LoVo (cell line): Measurements from ENCODE around the gene CHRNA10.

Experiments used
- DNase-seq: peaks from one replicate; pipeline ENCODE4 v3.0.0-alpha.2; 2016; ENCODE audit warnings: low spot score

Gene CHRNA10

GRCh38 chr11:3632070-3632660 lies 39.0 kb downstream of the CHRNA10 start:
- no peak for DNase-seq

GRCh38 chr11:3631331-3631730 lies 39.9 kb downstream of the CHRNA10 start:
- no peak for DNase-seq

DNA sequence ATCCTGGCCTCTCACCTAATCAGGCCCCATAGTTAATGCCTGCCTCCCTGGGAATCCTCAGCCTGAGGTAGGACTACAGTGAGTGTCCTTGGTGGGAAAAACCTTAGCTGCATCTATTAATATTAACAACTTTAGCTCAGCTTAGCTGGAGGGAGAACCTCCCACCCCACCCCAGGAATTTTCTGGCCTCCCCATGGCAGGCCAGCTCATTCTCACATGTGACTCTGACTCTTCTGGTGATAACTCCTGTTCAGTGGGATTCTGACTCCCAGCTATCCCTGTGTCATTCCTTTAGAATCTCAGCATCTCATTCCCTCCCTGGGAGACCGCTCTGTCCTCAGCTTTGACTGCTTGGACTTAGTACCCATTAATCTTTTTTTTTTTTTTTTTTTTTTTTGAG lies 43.9 kb downstream of the CHRNA10 start:
- DNase-seq = no peak

DNA sequence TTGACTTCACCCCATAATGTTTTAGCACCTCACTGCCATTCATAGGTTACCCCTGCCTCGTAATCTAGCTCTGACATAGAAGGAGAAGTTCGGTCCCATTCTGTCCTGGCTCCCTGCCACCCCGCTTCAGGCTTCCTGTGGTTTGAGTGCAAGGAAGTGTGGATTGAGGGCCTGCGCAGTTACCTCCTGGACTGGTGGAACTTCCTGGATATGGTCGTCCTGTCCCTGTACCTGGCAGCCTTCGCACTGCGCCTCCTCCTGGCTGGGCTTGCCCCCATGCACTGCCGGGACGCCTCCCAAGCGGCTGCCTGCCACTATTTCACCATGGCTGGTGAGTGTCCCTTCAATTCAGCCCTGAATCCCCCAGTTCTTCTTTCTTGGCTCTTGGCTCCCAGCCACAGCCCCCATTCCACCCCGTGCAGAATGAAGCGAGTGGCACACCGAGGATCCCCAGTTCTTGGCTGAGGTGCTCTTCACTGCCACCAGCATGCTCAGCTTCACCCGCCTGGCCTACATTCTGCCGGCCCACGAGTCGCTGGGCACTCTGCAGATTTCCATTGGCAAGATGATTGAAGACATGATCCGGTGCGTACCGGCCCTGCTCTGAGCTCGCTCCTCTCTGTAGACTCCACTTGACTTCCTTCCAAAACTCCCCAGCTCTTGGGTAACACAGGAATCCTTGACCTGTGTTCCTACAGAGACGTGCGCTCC lies 44.8 kb downstream of the CHRNA10 start:
- no peak for DNase-seq

DNA sequence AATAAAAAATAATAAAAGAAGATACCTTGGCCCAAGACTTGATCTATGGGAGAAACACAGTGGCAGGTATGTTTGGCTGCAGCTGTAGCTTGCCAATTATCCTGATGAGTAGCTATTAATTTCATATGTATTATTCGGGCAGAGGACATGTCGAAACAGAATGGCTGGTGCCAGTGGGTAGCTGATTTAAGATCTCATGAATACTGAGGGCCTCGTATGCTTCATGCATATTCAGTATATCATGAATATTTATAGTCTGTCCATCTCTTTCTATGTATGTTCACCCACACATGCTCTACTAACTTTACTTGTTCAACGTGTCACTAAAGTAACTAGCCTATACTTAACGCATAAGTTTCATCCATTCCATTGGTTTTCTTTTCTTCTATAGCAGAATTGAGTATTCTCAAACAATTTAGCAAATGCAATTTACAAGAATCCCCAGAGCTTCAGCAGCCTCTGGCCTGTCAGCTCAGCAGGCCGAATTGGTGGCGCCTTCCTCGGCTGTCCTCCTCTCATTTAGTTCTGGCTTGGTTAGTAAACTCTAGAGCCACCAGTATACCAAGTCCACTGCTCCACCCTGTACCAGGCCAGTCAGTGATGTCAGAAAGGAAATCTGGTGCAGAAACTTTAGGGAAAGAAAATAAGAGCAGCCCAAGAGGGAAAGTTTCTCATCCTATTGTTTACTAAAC lies 47.3 kb downstream of the CHRNA10 start:
- DNase-seq = no peak

DNA sequence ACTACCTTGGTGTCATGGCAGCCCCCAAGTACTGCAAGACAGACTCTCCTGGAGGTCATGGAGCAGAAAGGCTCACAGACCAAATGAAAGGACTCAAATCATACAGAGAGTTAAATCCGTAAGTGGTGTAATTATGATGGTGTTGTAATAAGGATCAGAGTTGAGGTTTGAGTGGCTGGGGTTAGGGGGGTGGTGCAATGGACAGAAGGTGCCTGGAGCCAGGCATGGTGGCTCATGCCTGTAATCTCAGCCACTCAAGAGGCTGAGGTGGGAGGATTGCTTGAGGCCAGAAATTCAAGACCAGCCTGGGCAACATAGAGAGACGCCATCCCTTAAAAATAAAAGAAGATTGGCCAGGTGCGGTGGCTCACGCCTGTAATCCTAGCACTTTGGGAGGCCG lies 48.1 kb downstream of the CHRNA10 start:
- no peak for DNase-seq

GRCh38 chr11:3622521-3622920 lies 48.7 kb downstream of the CHRNA10 start:
- DNase-seq = no peak

DNA sequence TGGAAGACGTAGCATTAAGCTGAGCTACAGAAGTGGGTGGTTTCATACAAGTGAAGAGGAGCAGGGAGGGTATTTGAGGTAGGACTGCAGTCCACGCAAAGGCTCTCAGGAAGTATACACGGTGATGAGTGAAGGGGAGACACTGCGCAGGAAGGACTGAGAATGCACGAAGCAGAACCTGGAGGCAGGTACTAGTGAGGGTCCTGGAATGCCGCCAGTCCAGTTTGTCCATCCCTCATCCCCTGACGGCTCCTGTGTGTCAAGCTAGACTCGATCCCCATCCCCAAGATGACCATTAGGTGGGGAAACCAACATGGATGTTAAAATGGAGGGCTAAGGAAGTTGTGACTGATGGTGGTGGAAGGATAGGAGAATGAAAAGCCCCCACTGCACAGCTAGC lies 53.2 kb downstream of the CHRNA10 start:
- DNase-seq = no peak

DNA sequence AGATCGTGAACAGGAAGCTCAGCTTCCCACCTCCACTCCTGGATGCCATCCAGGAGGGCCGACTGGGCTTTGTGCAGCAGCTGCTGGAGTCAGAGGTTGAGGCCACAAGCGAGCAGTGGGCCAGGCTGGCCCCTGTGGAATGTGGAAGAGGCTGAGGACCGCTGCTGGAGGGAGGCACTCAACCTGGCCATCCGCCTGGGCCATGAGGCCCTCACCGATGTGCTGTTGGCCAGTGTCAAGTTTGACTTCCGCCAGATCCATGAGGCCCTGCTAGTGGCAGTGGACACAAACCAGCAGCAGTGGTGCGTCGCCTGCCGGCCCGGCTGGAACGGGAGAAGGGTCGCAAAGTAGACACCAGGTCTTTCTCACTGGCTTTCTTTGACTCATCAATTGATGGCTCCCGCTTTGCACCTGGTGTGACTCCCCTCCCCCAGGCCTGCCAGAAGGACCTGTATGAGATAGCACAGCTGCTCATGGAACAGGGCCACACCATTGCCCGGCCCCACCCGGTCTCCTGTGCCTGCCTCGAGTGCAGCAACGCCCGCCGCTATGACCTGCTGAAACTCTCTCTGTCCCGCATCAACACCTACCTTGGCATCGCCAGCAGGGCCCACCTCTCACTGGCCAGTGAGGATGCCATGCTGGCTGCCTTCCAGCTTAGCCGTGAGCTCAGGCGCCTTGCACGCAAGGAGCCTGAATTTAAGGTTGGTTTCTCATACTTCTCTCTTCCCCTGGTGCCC lies 54.3 kb downstream of the CHRNA10 start:
- DNase-seq = no peak

DNA sequence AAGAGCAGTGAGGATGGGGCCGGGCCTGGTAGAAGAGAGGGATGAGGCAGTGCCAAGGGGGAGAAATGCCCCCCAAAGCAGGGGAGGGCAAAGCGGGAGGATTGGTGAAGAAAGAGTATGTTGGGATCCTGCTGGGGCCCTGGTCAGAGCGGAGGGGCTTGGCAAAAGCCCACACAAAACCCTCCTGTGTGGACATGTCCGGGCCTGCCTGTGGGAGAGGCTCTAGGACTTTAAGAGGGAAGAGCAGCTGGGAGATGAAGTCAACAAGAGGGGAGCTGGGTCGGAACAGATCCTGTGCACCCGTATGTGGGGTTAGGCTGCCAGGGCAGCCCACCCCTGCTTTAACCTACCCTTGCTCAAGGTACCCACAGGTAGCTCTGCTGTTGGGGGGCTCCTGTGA lies 55.2 kb downstream of the CHRNA10 start:
- DNase-seq = no peak
